Measurements from ENCODE around the gene MAP6D1.

GRCh38 chr3:183829466-183829865 is 4.1 kb upstream of the MAP6D1 start:
- TF ChIP-seq EZH2 (IDR thresholded peaks at IDR 0.05) (no peak), POLR2AphosphoS5 (IDR thresholded peaks at IDR 0.05; ENCODE audit: borderline replicate concordance, low read depth, low read length) (no peak)

Measured in SK-N-MC (cell line).